ENCODE measurements around the gene ARMC6.

ARMC6 gene

DNA sequence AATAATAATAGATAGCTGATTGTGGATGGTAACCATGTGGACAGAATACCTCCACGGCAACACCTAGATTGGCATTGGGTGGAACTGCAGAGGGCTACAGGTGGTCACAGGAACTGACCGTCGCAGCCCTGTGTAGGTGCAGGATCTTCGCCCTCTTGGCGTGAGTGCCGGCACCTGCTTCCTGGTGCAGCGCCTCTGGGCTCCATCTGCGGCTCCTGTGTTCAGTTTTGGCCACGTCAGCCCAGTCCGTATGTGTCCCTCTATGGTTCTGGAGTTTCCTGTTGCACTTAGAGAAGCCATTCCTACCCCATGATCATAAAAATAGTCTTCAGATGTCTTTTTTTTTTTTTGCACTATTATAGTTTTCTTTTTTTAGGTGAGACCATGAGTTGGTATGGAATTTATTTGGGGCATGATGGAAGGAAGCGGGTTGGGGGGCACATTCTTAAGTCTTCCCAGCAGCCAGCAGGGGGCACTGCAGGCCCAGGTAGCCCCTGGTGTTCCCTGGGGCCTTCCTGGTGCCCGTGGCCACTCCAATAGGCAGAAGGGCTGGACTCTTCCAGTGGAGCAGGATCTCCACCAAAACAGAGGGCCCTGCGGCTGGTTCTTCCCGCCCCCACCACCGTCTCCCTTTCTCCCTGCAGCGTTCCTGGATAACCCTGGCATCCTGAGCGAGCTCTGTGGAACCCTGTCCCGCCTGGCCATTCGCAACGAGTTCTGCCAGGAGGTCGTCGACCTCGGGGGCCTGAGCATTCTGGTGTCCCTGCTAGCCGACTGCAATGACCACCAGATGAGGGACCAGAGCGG, 20.3 kb downstream of the ARMC6 start:
- Histone ChIP-seq H3K4me1 (ENCODE audit: control insufficient read depth, low read length) (no peaks in the 10 kb centered on the region), H3F3A (ENCODE audit: control insufficient read depth, insufficient read depth) (no peaks in the 10 kb centered on the region), H3K9me2 (replicated peaks; ENCODE audit: control insufficient read depth, low read length) (no peaks in the 10 kb centered on the region), H4K20me1 (ENCODE audit: control insufficient read depth, insufficient read depth, low read depth, low read length) (0 out of 2 replicates have a peak, but pooled peaks cover 8% of the 10 kb centered on the region), H3K27ac (ENCODE audit: low read depth, low read length) (no peak overlapping the region), H3K4me3 (ENCODE audit: low read length) (no peak overlapping the region), H3K4me2 (ENCODE audit: low read length) (no peak overlapping the region), H3K79me2 (ENCODE audit: control insufficient read depth, low read length) (no peaks in the 10 kb centered on the region), H3K27me3 (ENCODE audit: control insufficient read depth, low read length) (no peaks in the 10 kb centered on the region), H3K36me3 (ENCODE audit: control insufficient read depth, low read length) (peaks cover 85% of the 10 kb centered on the region), H3K9me3 (ENCODE audit: control insufficient read depth, insufficient read depth, low read length) (no peaks in the 10 kb centered on the region)
- TF ChIP-seq, protein P1, sequence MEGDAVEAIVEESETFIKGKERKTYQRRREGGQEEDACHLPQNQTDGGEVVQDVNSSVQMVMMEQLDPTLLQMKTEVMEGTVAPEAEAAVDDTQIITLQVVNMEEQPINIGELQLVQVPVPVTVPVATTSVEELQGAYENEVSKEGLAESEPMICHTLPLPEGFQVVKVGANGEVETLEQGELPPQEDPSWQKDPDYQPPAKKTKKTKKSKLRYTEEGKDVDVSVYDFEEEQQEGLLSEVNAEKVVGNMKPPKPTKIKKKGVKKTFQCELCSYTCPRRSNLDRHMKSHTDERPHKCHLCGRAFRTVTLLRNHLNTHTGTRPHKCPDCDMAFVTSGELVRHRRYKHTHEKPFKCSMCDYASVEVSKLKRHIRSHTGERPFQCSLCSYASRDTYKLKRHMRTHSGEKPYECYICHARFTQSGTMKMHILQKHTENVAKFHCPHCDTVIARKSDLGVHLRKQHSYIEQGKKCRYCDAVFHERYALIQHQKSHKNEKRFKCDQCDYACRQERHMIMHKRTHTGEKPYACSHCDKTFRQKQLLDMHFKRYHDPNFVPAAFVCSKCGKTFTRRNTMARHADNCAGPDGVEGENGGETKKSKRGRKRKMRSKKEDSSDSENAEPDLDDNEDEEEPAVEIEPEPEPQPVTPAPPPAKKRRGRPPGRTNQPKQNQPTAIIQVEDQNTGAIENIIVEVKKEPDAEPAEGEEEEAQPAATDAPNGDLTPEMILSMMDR (IDR thresholded peaks at IDR 0.05; ENCODE audit: low read depth, low read length, poor library complexity, severe bottlenecking): peak; percentile 88
- no peak for TF ChIP-seq EZH2phosphoT487 (IDR thresholded peaks at IDR 0.05; ENCODE audit: borderline replicate concordance, low read length)

DNA sequence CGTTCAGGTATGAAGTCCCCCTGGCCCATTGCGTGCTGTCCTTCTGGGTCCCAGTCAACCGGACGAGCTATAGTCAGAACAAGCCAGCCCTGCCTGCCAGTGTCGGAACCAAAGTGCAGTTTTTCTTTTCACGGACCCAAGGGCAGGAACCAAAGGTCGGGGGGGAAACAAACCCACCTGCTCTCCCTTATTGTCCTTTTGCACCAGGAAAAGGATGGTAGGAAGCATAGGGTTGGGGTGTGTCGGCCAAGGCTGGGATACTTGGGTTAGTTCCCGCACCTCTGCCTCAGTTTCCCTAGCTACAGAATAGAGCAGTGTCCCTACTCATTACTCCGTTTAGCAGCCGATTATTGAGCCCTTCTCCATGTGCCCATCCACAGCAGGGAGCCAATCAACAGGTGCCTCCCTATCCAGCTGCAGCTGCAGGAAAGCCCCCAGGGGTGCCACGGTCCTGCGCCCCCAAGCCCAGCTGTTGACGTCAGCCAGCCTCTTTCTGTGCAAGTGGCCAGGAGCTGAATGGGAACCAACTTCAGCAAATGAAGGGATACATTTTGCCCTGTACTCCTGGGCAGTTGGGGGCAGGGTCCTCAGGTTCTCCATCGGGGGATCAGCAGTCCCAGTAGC, 21.0 kb downstream of the ARMC6 start:
- Histone ChIP-seq H3F3A (ENCODE audit: control insufficient read depth, insufficient read depth) (no peaks in the 10 kb centered on the region), H3K4me3 (ENCODE audit: low read length) (no peak overlapping the region), H3K36me3 (ENCODE audit: control insufficient read depth, low read length) (peaks cover 78% of the 10 kb centered on the region), H3K9me2 (replicated peaks; ENCODE audit: control insufficient read depth, low read length) (no peaks in the 10 kb centered on the region), H3K4me2 (ENCODE audit: low read length) (no peak overlapping the region), H3K27me3 (ENCODE audit: control insufficient read depth, low read length) (no peaks in the 10 kb centered on the region), H4K20me1 (ENCODE audit: control insufficient read depth, insufficient read depth, low read depth, low read length) (0 out of 2 replicates have a peak, but pooled peaks cover 8% of the 10 kb centered on the region), H3K9me3 (ENCODE audit: control insufficient read depth, insufficient read depth, low read length) (no peaks in the 10 kb centered on the region), H3K79me2 (ENCODE audit: control insufficient read depth, low read length) (no peaks in the 10 kb centered on the region), H3K27ac (ENCODE audit: low read depth, low read length) (no peak overlapping the region), H3K4me1 (ENCODE audit: control insufficient read depth, low read length) (no peaks in the 10 kb centered on the region)
- TF ChIP-seq EZH2phosphoT487 (IDR thresholded peaks at IDR 0.05; ENCODE audit: borderline replicate concordance, low read length): no peak
- TF ChIP-seq, protein P1 (IDR thresholded peaks at IDR 0.05; ENCODE audit: low read depth, low read length, poor library complexity, severe bottlenecking): no peak

DNA sequence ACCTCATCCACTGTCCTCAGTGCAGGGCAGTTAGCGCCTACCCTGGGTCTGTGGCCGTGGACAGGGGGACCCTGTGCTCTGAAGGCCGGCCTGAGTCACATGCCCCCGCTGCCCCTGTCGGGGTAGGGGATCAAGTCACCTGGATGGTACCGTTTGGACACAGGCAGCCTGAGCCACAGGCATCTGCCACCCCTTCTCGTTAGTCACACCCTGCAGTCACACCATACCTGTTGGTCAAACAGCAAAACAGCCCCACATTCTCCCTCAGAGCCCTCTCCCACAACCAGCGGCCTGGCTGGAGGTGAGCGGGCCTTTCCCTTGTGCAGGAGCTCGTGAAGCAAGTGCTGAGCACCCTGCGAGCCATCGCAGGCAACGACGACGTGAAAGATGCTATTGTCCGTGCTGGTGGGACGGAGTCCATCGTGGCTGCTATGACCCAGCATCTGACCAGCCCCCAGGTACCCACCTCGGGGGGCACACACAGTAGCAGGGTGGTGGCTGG, 21.6 kb downstream of the ARMC6 start:
- Histone ChIP-seq H3K4me2 (ENCODE audit: low read length) (no peak overlapping the region), H3K9me2 (replicated peaks; ENCODE audit: control insufficient read depth, low read length) (no peaks in the 10 kb centered on the region), H4K20me1 (ENCODE audit: control insufficient read depth, insufficient read depth, low read depth, low read length) (0 out of 2 replicates have a peak, but pooled peaks cover 8% of the 10 kb centered on the region), H3F3A (ENCODE audit: control insufficient read depth, insufficient read depth) (no peaks in the 10 kb centered on the region), H3K9me3 (ENCODE audit: control insufficient read depth, insufficient read depth, low read length) (no peaks in the 10 kb centered on the region), H3K27me3 (ENCODE audit: control insufficient read depth, low read length) (no peaks in the 10 kb centered on the region), H3K27ac (ENCODE audit: low read depth, low read length) (no peak overlapping the region), H3K4me3 (ENCODE audit: low read length) (no peak overlapping the region), H3K36me3 (ENCODE audit: control insufficient read depth, low read length) (peaks cover 76% of the 10 kb centered on the region), H3K4me1 (ENCODE audit: control insufficient read depth, low read length) (no peaks in the 10 kb centered on the region), H3K79me2 (ENCODE audit: control insufficient read depth, low read length) (no peaks in the 10 kb centered on the region)
- TF ChIP-seq EZH2phosphoT487 (IDR thresholded peaks at IDR 0.05; ENCODE audit: borderline replicate concordance, low read length): no peak
- TF ChIP-seq, protein P1 (IDR thresholded peaks at IDR 0.05; ENCODE audit: low read depth, low read length, poor library complexity, severe bottlenecking): no peak

Data from DOHH2 (cell line).